Liver (tissue), 9 donors: ENCODE data around the gene DBT. TPM values are rescaled to one million over a fixed set of nuclear protein-coding genes. Genes with fewer than 3 reads are reported as not detected.
A peak's percentile ranks its signal among the peaks of the same experiment; 100 is the strongest.

Source experiments
- DNase-seq: peaks from one replicate; pipeline ENCODE4 v3.0.0-alpha.2; 2017; ENCODE audit warnings: low spot score
- H3K27ac ChIP-seq, 2 donors: one replicate each; pipeline ENCODE4 v1.7.0; 2013; ENCODE audit warnings: inconsistent platforms in 2 of 2, low read length in 2 of 2, control low read depth in 1 of 2, low read depth in 1 of 2, mild to moderate bottlenecking in 1 of 2
- H3K27me3 ChIP-seq, 4 donors: one replicate each; pipeline versions ENCODE4 v1.6.1 to v1.7.0; 2013; ENCODE audit warnings: low read length in 3 of 4, inconsistent platforms in 1 of 4, mild to moderate bottlenecking in 1 of 4, moderate library complexity in 1 of 4; ENCODE audit not compliant: control insufficient read depth in 4 of 4, insufficient read depth in 4 of 4
- H3K36me3 ChIP-seq, 4 donors: one replicate each; pipeline versions ENCODE4 v1.6.1 to v1.7.0; 2013; ENCODE audit warnings: low read length in 3 of 4, mild to moderate bottlenecking in 3 of 4, low read depth in 1 of 4, moderate library complexity in 1 of 4; ENCODE audit not compliant: control insufficient read depth in 4 of 4, insufficient read depth in 3 of 4
- H3K4me1 ChIP-seq, 4 donors: one replicate each; pipeline versions ENCODE4 v1.6.1 to v1.7.0; 2013; ENCODE audit warnings: low read length in 3 of 4, mild to moderate bottlenecking in 3 of 4, moderate library complexity in 1 of 4; ENCODE audit not compliant: control insufficient read depth in 4 of 4, insufficient read depth in 4 of 4
- H3K4me3 ChIP-seq, 3 donors: one replicate each; pipeline versions ENCODE4 v1.6.1 to v1.7.0; 2013; ENCODE audit warnings: low read length in 3 of 3, control low read depth in 1 of 3, low read depth in 1 of 3, mild to moderate bottlenecking in 1 of 3
- H3K9ac ChIP-seq, 2 donors: one replicate each; pipeline ENCODE4 v1.7.0; 2013; ENCODE audit warnings: low read length in 2 of 2, mild to moderate bottlenecking in 2 of 2, moderate library complexity in 2 of 2, control low read depth in 1 of 2, low read depth in 1 of 2
- H3K9me3 ChIP-seq, 4 donors: one replicate each; pipeline versions ENCODE4 v1.6.1 to v1.7.0; 2013; ENCODE audit warnings: low read length in 3 of 4; ENCODE audit not compliant: control insufficient read depth in 4 of 4
- ATF3 ChIP-seq: IDR thresholded peaks from 2 replicates; pipeline ENCODE4 v1.6.1; 2016; ENCODE audit warnings: antibody characterized with exemption
- CTCF ChIP-seq: fragments of 150-350 bp; IDR thresholded peaks from 2 replicates; pipeline ENCODE4 v1.5.1; 2017; ENCODE audit warnings: improper control_type of control experiment, low read depth, low read length; ENCODE audit not compliant: missing input control
- EGR1 ChIP-seq, 2 donors: IDR thresholded peaks; 2 replicates each; pipeline ENCODE4 v1.6.1; 2016 to 2018; ENCODE audit warnings: antibody characterized with exemption in 2 of 2, low read depth in 2 of 2
- FOXA1 ChIP-seq: IDR thresholded peaks from 2 replicates; pipeline ENCODE4 v1.6.1; 2016; ENCODE audit warnings: antibody characterized with exemption
- FOXA2 ChIP-seq: IDR thresholded peaks from 2 replicates; pipeline ENCODE4 v1.6.1; 2016; ENCODE audit warnings: antibody characterized with exemption
- GABPA ChIP-seq, 2 donors: IDR thresholded peaks in 1 of 2; conservative IDR thresholded peaks in 1 of 2; 2 replicates each; pipeline ENCODE4 v1.6.1; 2016; ENCODE audit warnings: antibody characterized with exemption in 2 of 2, mild to moderate bottlenecking in 1 of 2, moderate library complexity in 1 of 2
- HNF4A ChIP-seq, 2 donors: conservative IDR thresholded peaks; 2 replicates each; pipeline ENCODE4 v1.6.1; 2016; ENCODE audit warnings: antibody characterized with exemption in 2 of 2, mild to moderate bottlenecking in 2 of 2
- HNF4G ChIP-seq: IDR thresholded peaks from 2 replicates; pipeline ENCODE4 v1.6.1; 2016; ENCODE audit warnings: antibody characterized with exemption
- JUND ChIP-seq, 2 donors: IDR thresholded peaks; 2 replicates each; pipeline ENCODE4 v1.6.1; 2016; ENCODE audit warnings: antibody characterized with exemption in 2 of 2
- NR2F2 ChIP-seq: IDR thresholded peaks from 2 replicates; pipeline ENCODE4 v1.6.1; 2016; ENCODE audit warnings: antibody characterized with exemption
- RAD21 ChIP-seq, 2 donors: IDR thresholded peaks; 2 replicates each; pipeline ENCODE4 v1.6.1; 2016; ENCODE audit warnings: antibody characterized with exemption in 2 of 2, mild to moderate bottlenecking in 2 of 2
- REST ChIP-seq: IDR thresholded peaks from 2 replicates; pipeline ENCODE4 v1.6.1; 2016; ENCODE audit warnings: antibody characterized with exemption, mild to moderate bottlenecking
- RXRA ChIP-seq, 2 donors: IDR thresholded peaks; 2 replicates each; pipeline ENCODE4 v1.6.1; 2017 to 2018; ENCODE audit warnings: antibody characterized with exemption in 2 of 2, mild to moderate bottlenecking in 1 of 2
- SP1 ChIP-seq: IDR thresholded peaks from 2 replicates; pipeline ENCODE4 v1.6.1; 2018; ENCODE audit warnings: antibody characterized with exemption, mild to moderate bottlenecking
- TAF1 ChIP-seq: conservative IDR thresholded peaks from 2 replicates; pipeline ENCODE4 v1.6.1; 2016; ENCODE audit warnings: antibody characterized with exemption, mild to moderate bottlenecking
- YY1 ChIP-seq: IDR thresholded peaks from 2 replicates; pipeline ENCODE4 v1.6.1; 2016; ENCODE audit warnings: antibody characterized with exemption, mild to moderate bottlenecking
- WGBS: extraction: QIAGEN DNeasy Blood & Tissue Kit; methylation state at CpG from one replicate; pipeline ENCODE4 v1.1.7; 2013; 5-methylcytosine and 5-hydroxymethylcytosine counted together
- polyA plus RNA-seq, 2 donors: library from polyadenylated mRNA; stranded (reverse) in 1 of 2; unstranded in 1 of 2; fragments of 200-250 nt in 1 of 2; fragments of >200 nt in 1 of 2; fragmentation: Nextera tagmentation in 1 of 2; extraction: Ambion mirVana in 1 of 2; gene quantifications; one replicate each; pipeline versions ENCODE4 v1.2.1 to v1.2.3, GENCODE V29; 2013 to 2015
- total RNA-seq, 2 donors: library from RNA; depleted of rRNA; stranded (reverse); fragments of >200 nt; gene quantifications; one replicate each; pipeline ENCODE4 v1.2.3, GENCODE V29; 2014
- TF ChIP-seq, protein P1 (sequence below): IDR thresholded peaks from 2 replicates; pipeline ENCODE4 v1.6.1; 2016; ENCODE audit warnings: antibody characterized with exemption
- TF ChIP-seq, protein P2 (sequence below): IDR thresholded peaks from 2 replicates; pipeline ENCODE4 v1.6.1; 2016; ENCODE audit warnings: antibody characterized with exemption
- donor health status: healthy.
- donor health status: healthy.
- donor health status: healthy.
- donor health status: healthy.
- donor health status: healthy.

Gene DBT
- total RNA-seq (10 to 100 TPM in 1 of 2 donors, 1 to 10 TPM in 1; 9.8 to 10.7 TPM), polyA plus RNA-seq (1 to 10 TPM; 7.7 to 8.5 TPM)

GRCh38 chr1:100249537-100250257 is at the start of gene DBT:
TSS of gene DBT (minus strand) at chr1:100249834. CDS start at chr1:100249820, 14 bp downstream.
- Histone ChIP-seq H3K27me3 (no peaks in the 10 kb centered on the region), H3K36me3 (no peaks in the 10 kb centered on the region), H3K27ac (peak within 1 kb of the TSS; percentile 88 to 90), H3K9me3 (no peaks in the 10 kb centered on the region), H3K9ac (peak within 1 kb of the TSS; percentile 85 to 89), H3K4me1 (peaks cover 4 to 17% (median 12%) of the 10 kb centered on the region in 4 donors), H3K4me3 (peak within 1 kb of the TSS; percentile 76 to 99 (median 92))
- 1% methylated on average over 31 of the region's 31 CpGs for WGBS
- DNase-seq: peak; percentile 91
- TF ChIP-seq, protein P1, sequence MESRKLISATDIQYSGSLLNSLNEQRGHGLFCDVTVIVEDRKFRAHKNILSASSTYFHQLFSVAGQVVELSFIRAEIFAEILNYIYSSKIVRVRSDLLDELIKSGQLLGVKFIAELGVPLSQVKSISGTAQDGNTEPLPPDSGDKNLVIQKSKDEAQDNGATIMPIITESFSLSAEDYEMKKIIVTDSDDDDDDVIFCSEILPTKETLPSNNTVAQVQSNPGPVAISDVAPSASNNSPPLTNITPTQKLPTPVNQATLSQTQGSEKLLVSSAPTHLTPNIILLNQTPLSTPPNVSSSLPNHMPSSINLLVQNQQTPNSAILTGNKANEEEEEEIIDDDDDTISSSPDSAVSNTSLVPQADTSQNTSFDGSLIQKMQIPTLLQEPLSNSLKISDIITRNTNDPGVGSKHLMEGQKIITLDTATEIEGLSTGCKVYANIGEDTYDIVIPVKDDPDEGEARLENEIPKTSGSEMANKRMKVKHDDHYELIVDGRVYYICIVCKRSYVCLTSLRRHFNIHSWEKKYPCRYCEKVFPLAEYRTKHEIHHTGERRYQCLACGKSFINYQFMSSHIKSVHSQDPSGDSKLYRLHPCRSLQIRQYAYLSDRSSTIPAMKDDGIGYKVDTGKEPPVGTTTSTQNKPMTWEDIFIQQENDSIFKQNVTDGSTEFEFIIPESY: no peak
- TF ChIP-seq FOXA2 (peak; percentile 40), GABPA (IDR thresholded peaks at IDR 0.05 in 1 of 2, conservative IDR thresholded peaks at IDR 0.05 in 1 of 2) (peak; percentile 52 to 89), ATF3 (peak; percentile 22), TAF1 (peak; percentile 98), RAD21 (IDR thresholded peaks at IDR 0.05) (peak; percentile 51 to 54), REST (peak; percentile 74), RXRA (IDR thresholded peaks at IDR 0.05) (peak; percentile 43 to 56), NR2F2 (peak; percentile 25), JUND (IDR thresholded peaks at IDR 0.05) (peak; percentile 43 to 53), YY1 (peak; percentile 99), HNF4G (peak; percentile 27), FOXA1 (peak; percentile 37), HNF4A (conservative IDR thresholded peaks at IDR 0.05) (peak; percentile 38 to 71), SP1 (peak; percentile 95), CTCF (no peak), EGR1 (IDR thresholded peaks at IDR 0.05; ENCODE audit: low read depth in 2 of 2) (no peak)
- TF ChIP-seq, protein P2, sequence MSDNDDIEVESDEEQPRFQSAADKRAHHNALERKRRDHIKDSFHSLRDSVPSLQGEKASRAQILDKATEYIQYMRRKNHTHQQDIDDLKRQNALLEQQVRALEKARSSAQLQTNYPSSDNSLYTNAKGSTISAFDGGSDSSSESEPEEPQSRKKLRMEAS: peak; percentile 48
